ENCODE measurements around the gene BACH1.

The BACH1 gene

GRCh38 chr21:29384683-29385359 is 86.1 kb downstream of the BACH1 start:
- Histone ChIP-seq H4K20me1 (ENCODE audit: control insufficient read depth, insufficient read depth, low read depth, low read length) (no peaks in the 10 kb centered on the region), H3K4me1 (ENCODE audit: control insufficient read depth, low read length) (no peaks in the 10 kb centered on the region), H3K27ac (ENCODE audit: low read depth, low read length) (no peak overlapping the region), H3K36me3 (ENCODE audit: control insufficient read depth, low read length) (no peaks in the 10 kb centered on the region), H3K79me2 (ENCODE audit: control insufficient read depth, low read length) (no peaks in the 10 kb centered on the region), H3K4me3 (ENCODE audit: low read length) (no peak overlapping the region), H3F3A (ENCODE audit: control insufficient read depth, insufficient read depth) (no peaks in the 10 kb centered on the region), H3K9me3 (ENCODE audit: control insufficient read depth, insufficient read depth, low read length) (no peaks in the 10 kb centered on the region), H3K4me2 (ENCODE audit: low read length) (no peak overlapping the region), H3K9me2 (replicated peaks; ENCODE audit: control insufficient read depth, low read length) (no peaks in the 10 kb centered on the region), H3K27me3 (ENCODE audit: control insufficient read depth, low read length) (no peaks in the 10 kb centered on the region)
- TF ChIP-seq CTCF (IDR thresholded peaks at IDR 0.05; ENCODE audit: low read depth, low read length, poor library complexity, severe bottlenecking) (no peak), EZH2phosphoT487 (IDR thresholded peaks at IDR 0.05; ENCODE audit: borderline replicate concordance, low read length) (no peak)

- Histone ChIP-seq H3K36me3 (ENCODE audit: control insufficient read depth, low read length) (no peaks in the 10 kb centered on the region), H4K20me1 (ENCODE audit: control insufficient read depth, insufficient read depth, low read depth, low read length) (no peaks in the 10 kb centered on the region), H3K4me3 (ENCODE audit: low read length) (no peak overlapping the region), H3K27ac (ENCODE audit: low read depth, low read length) (no peak overlapping the region), H3K4me2 (ENCODE audit: low read length) (no peak overlapping the region), H3F3A (ENCODE audit: control insufficient read depth, insufficient read depth) (no peaks in the 10 kb centered on the region), H3K27me3 (ENCODE audit: control insufficient read depth, low read length) (no peaks in the 10 kb centered on the region), H3K9me3 (ENCODE audit: control insufficient read depth, insufficient read depth, low read length) (no peaks in the 10 kb centered on the region), H3K9me2 (replicated peaks; ENCODE audit: control insufficient read depth, low read length) (no peaks in the 10 kb centered on the region), H3K79me2 (ENCODE audit: control insufficient read depth, low read length) (no peaks in the 10 kb centered on the region), H3K4me1 (ENCODE audit: control insufficient read depth, low read length) (no peaks in the 10 kb centered on the region)
- TF ChIP-seq EZH2phosphoT487 (IDR thresholded peaks at IDR 0.05; ENCODE audit: borderline replicate concordance, low read length): no peak
- TF ChIP-seq CTCF (IDR thresholded peaks at IDR 0.05; ENCODE audit: low read depth, low read length, poor library complexity, severe bottlenecking): no peak
Measured at GRCh38 chr21:29385934-29386520, 87.3 kb downstream of the BACH1 start.

GRCh38 chr21:29386803-29387202 is 88.1 kb downstream of the BACH1 start:
- Histone ChIP-seq H3K9me2 (replicated peaks; ENCODE audit: control insufficient read depth, low read length) (no peaks in the 10 kb centered on the region), H3K36me3 (ENCODE audit: control insufficient read depth, low read length) (no peaks in the 10 kb centered on the region), H3K4me1 (ENCODE audit: control insufficient read depth, low read length) (no peaks in the 10 kb centered on the region), H4K20me1 (ENCODE audit: control insufficient read depth, insufficient read depth, low read depth, low read length) (no peaks in the 10 kb centered on the region), H3K4me3 (ENCODE audit: low read length) (no peak overlapping the region), H3K4me2 (ENCODE audit: low read length) (no peak overlapping the region), H3K9me3 (ENCODE audit: control insufficient read depth, insufficient read depth, low read length) (no peaks in the 10 kb centered on the region), H3K79me2 (ENCODE audit: control insufficient read depth, low read length) (no peaks in the 10 kb centered on the region), H3K27ac (ENCODE audit: low read depth, low read length) (no peak overlapping the region), H3K27me3 (ENCODE audit: control insufficient read depth, low read length) (no peaks in the 10 kb centered on the region), H3F3A (ENCODE audit: control insufficient read depth, insufficient read depth) (no peaks in the 10 kb centered on the region)
- no peak for TF ChIP-seq EZH2phosphoT487 (IDR thresholded peaks at IDR 0.05; ENCODE audit: borderline replicate concordance, low read length)
- no peak for TF ChIP-seq CTCF (IDR thresholded peaks at IDR 0.05; ENCODE audit: low read depth, low read length, poor library complexity, severe bottlenecking)
